ENCODE results near the gene PCSK5.
A peak's percentile ranks its signal among the peaks of the same experiment; 100 is the strongest.

The PCSK5 gene

DNA sequence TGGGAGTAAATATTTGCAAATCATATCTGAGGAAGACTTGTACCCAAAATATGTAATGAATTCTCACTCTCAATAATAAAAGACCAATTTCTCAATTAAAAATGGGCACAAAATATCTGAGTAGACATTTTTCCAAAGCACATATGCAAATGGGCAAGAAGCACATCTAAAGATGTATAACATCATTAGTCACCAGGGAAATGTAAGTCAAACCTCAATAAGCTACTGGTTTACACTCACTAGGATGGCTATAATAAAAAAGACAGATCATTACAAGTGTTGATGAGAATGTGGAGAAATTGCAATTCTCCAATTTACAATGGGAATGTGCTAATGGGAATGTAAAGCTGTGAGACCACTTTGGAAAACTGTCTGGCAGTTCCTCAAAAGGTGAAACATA, 13.9 kb downstream of the PCSK5 start:
- H3K4me1 ChIP-seq (ENCODE audit: control insufficient read depth, insufficient read depth, low read depth, low read length) = no peaks in the 10 kb centered on the region
- H2BK15ac ChIP-seq (ENCODE audit: low read depth, poor library complexity, severe bottlenecking) = no peak overlapping the region
- no peaks in the 10 kb centered on the region for H3K9me3 ChIP-seq (ENCODE audit: control insufficient read depth, low read length)
- H3K14ac ChIP-seq (ENCODE audit: low read length in 2 of 2) = no peak overlapping the region
- no peak overlapping the region for H3K23ac ChIP-seq (ENCODE audit: low read length in 2 of 2)
- H3K27ac ChIP-seq (ENCODE audit: low read length, poor library complexity, severe bottlenecking) = no peak overlapping the region
- H3K79me1 ChIP-seq (replicated peaks; ENCODE audit: low read length, poor library complexity, severe bottlenecking) = no peaks in the 10 kb centered on the region
- no peaks in the 10 kb centered on the region for H3K36me3 ChIP-seq (ENCODE audit: control insufficient read depth in 1 of 2, insufficient read depth in 2 of 2, low read depth in 1 of 2, low read length in 2 of 2)
- H2BK120ac ChIP-seq (ENCODE audit: low read depth, low read length) = no peak overlapping the region
- H3K18ac ChIP-seq (ENCODE audit: low read depth in 1 of 2, low read length in 2 of 2) = no peak overlapping the region
- H4K91ac ChIP-seq (ENCODE audit: low read length) = no peak overlapping the region
- H3K4ac ChIP-seq (ENCODE audit: low read depth in 1 of 2, low read length in 2 of 2) = no peak overlapping the region
- no peak overlapping the region for H2BK5ac ChIP-seq (ENCODE audit: low read depth, low read length, poor library complexity, severe bottlenecking)
- H4K8ac ChIP-seq (ENCODE audit: low read length) = no peak overlapping the region
- no peak overlapping the region for H2AFZ ChIP-seq (ENCODE audit: low read depth, low read length)
- no peak overlapping the region for H2AK5ac ChIP-seq (ENCODE audit: low read length, severe bottlenecking)
- no peak overlapping the region for H2BK12ac ChIP-seq (ENCODE audit: low read length in 2 of 2)
- no peak overlapping the region for H3K4me2 ChIP-seq (ENCODE audit: low read length, poor library complexity, severe bottlenecking)
- no peak for DNase-seq
- peaks cover 0 to 3% of the 10 kb centered on the region in 2 experiments for H3K27me3 ChIP-seq (ENCODE audit: control insufficient read depth in 1 of 2, insufficient read depth in 1 of 2, low read length in 2 of 2)
- no peak overlapping the region for H3K9ac ChIP-seq (ENCODE audit: low read length)
- H3K4me3 ChIP-seq (ENCODE audit: insufficient read depth in 1 of 2, low read depth in 1 of 2, low read length in 2 of 2) = no peak overlapping the region

DNA sequence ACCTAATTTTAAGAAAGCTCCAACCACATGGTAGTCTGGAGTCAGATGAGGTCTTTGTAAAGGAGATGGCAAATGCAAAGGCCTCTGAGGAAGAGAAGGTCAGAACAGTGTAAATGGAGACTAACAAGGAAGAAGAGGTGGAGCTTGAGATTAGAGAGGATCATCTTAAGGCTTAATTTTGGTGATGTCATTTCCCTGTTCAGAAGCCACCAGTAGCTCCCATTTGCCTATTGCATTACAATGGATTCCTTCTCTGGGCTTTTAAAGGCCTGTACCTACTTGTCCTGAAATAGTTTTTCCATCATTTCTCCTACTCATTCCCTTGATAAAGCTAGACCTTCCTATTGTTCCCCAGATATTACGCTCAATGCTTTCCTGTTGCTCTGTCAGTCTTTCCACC, 16.1 kb downstream of the PCSK5 start:
- H3K4me1 ChIP-seq (ENCODE audit: control insufficient read depth, insufficient read depth, low read depth, low read length) = no peaks in the 10 kb centered on the region
- WGBS = 98% methylated on average over 1 of the region's 1 CpG
- H2BK120ac ChIP-seq (ENCODE audit: low read depth, low read length) = no peak overlapping the region
- H2BK12ac ChIP-seq (ENCODE audit: low read length in 2 of 2) = no peak overlapping the region
- no peak overlapping the region for H4K91ac ChIP-seq (ENCODE audit: low read length)
- no peak overlapping the region for H3K4me3 ChIP-seq (ENCODE audit: insufficient read depth in 1 of 2, low read depth in 1 of 2, low read length in 2 of 2)
- no peak overlapping the region for H3K9ac ChIP-seq (ENCODE audit: low read length)
- H3K9me3 ChIP-seq (ENCODE audit: control insufficient read depth, low read length) = no peaks in the 10 kb centered on the region
- no peak overlapping the region for H2AK5ac ChIP-seq (ENCODE audit: low read length, severe bottlenecking)
- no peak overlapping the region for H3K4ac ChIP-seq (ENCODE audit: low read depth in 1 of 2, low read length in 2 of 2)
- H2AFZ ChIP-seq (ENCODE audit: low read depth, low read length) = no peak overlapping the region
- H3K4me2 ChIP-seq (ENCODE audit: low read length, poor library complexity, severe bottlenecking) = no peak overlapping the region
- H2BK5ac ChIP-seq (ENCODE audit: low read depth, low read length, poor library complexity, severe bottlenecking) = no peak overlapping the region
- no peaks in the 10 kb centered on the region for H3K27me3 ChIP-seq (ENCODE audit: control insufficient read depth in 1 of 2, insufficient read depth in 1 of 2, low read length in 2 of 2)
- H3K18ac ChIP-seq (ENCODE audit: low read depth in 1 of 2, low read length in 2 of 2) = no peak overlapping the region
- no peak overlapping the region for H4K8ac ChIP-seq (ENCODE audit: low read length)
- H3K23ac ChIP-seq (ENCODE audit: low read length in 2 of 2) = no peak overlapping the region
- no peak overlapping the region for H2BK15ac ChIP-seq (ENCODE audit: low read depth, poor library complexity, severe bottlenecking)
- no peaks in the 10 kb centered on the region for H3K36me3 ChIP-seq (ENCODE audit: control insufficient read depth in 1 of 2, insufficient read depth in 2 of 2, low read depth in 1 of 2, low read length in 2 of 2)
- H3K14ac ChIP-seq (ENCODE audit: low read length in 2 of 2) = no peak overlapping the region
- no peaks in the 10 kb centered on the region for H3K79me1 ChIP-seq (replicated peaks; ENCODE audit: low read length, poor library complexity, severe bottlenecking)
- DNase-seq = no peak
- no peak overlapping the region for H3K27ac ChIP-seq (ENCODE audit: low read length, poor library complexity, severe bottlenecking)

DNA sequence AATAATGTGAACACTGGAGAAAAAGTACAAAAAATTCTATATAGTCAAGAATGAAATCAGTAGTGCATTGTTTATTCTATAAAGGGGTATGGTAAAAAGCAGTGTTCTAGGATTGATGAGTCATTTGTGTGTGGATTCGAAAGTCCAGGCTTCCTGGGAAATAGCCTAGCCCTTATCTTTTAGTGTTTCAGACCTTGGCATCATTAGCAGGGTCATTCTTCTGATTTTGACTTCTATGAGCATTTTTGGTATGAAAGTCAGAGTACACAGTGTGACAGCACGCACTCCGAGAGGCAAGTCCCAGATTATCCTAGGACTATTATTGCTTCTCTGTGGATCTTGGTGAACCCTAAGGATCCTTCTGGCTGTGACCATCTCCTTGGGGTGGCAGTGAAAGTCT, 16.9 kb downstream of the PCSK5 start:
- no peak overlapping the region for H3K4me3 ChIP-seq (ENCODE audit: insufficient read depth in 1 of 2, low read depth in 1 of 2, low read length in 2 of 2)
- no peak overlapping the region for H3K4me2 ChIP-seq (ENCODE audit: low read length, poor library complexity, severe bottlenecking)
- no peak overlapping the region for H3K14ac ChIP-seq (ENCODE audit: low read length in 2 of 2)
- no peak overlapping the region for H3K23ac ChIP-seq (ENCODE audit: low read length in 2 of 2)
- H2BK15ac ChIP-seq (ENCODE audit: low read depth, poor library complexity, severe bottlenecking) = no peak overlapping the region
- H2BK120ac ChIP-seq (ENCODE audit: low read depth, low read length) = no peak overlapping the region
- H3K27me3 ChIP-seq (ENCODE audit: control insufficient read depth in 1 of 2, insufficient read depth in 1 of 2, low read length in 2 of 2) = no peaks in the 10 kb centered on the region
- H2AK5ac ChIP-seq (ENCODE audit: low read length, severe bottlenecking) = no peak overlapping the region
- H3K79me1 ChIP-seq (replicated peaks; ENCODE audit: low read length, poor library complexity, severe bottlenecking) = no peaks in the 10 kb centered on the region
- H2AFZ ChIP-seq (ENCODE audit: low read depth, low read length) = no peak overlapping the region
- no peaks in the 10 kb centered on the region for H3K4me1 ChIP-seq (ENCODE audit: control insufficient read depth, insufficient read depth, low read depth, low read length)
- no peak overlapping the region for H3K4ac ChIP-seq (ENCODE audit: low read depth in 1 of 2, low read length in 2 of 2)
- H3K18ac ChIP-seq (ENCODE audit: low read depth in 1 of 2, low read length in 2 of 2) = no peak overlapping the region
- no peak overlapping the region for H4K91ac ChIP-seq (ENCODE audit: low read length)
- no peak overlapping the region for H2BK12ac ChIP-seq (ENCODE audit: low read length in 2 of 2)
- no peaks in the 10 kb centered on the region for H3K9me3 ChIP-seq (ENCODE audit: control insufficient read depth, low read length)
- H4K8ac ChIP-seq (ENCODE audit: low read length) = no peak overlapping the region
- H3K27ac ChIP-seq (ENCODE audit: low read length, poor library complexity, severe bottlenecking) = no peak overlapping the region
- DNase-seq = peak; percentile 53
- no peak overlapping the region for H3K9ac ChIP-seq (ENCODE audit: low read length)
- H3K36me3 ChIP-seq (ENCODE audit: control insufficient read depth in 1 of 2, insufficient read depth in 2 of 2, low read depth in 1 of 2, low read length in 2 of 2) = no peaks in the 10 kb centered on the region
- WGBS = 42% methylated on average over 3 of the region's 3 CpGs
- H2BK5ac ChIP-seq (ENCODE audit: low read depth, low read length, poor library complexity, severe bottlenecking) = no peak overlapping the region

DNA sequence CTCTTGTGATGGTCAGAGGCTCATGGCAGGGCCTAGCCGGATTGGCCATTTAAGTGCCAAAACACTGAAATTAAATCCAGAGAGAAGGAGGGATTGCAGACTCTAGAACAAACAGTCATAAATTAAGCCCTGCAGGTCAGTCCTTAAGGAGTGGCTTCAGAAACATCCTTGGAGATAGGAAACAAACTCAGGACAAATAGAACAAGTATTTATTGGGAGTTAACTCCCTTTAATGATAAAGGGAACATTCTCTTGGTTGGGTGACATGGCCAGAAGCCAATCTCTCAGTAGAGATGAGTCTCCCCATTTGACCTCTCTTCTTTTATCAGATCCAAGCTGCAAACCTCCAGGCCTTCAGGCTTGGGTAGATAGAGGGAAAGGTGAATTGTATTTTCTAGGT, 17.4 kb downstream of the PCSK5 start:
- no peak overlapping the region for H3K4me2 ChIP-seq (ENCODE audit: low read length, poor library complexity, severe bottlenecking)
- H4K91ac ChIP-seq (ENCODE audit: low read length) = no peak overlapping the region
- no peak overlapping the region for H3K18ac ChIP-seq (ENCODE audit: low read depth in 1 of 2, low read length in 2 of 2)
- no peak overlapping the region for H2BK15ac ChIP-seq (ENCODE audit: low read depth, poor library complexity, severe bottlenecking)
- no peak overlapping the region for H4K8ac ChIP-seq (ENCODE audit: low read length)
- no peaks in the 10 kb centered on the region for H3K4me1 ChIP-seq (ENCODE audit: control insufficient read depth, insufficient read depth, low read depth, low read length)
- no peak overlapping the region for H2BK12ac ChIP-seq (ENCODE audit: low read length in 2 of 2)
- 75% methylated on average over 1 of the region's 1 CpG for WGBS
- no peak overlapping the region for H3K27ac ChIP-seq (ENCODE audit: low read length, poor library complexity, severe bottlenecking)
- H3K36me3 ChIP-seq (ENCODE audit: control insufficient read depth in 1 of 2, insufficient read depth in 2 of 2, low read depth in 1 of 2, low read length in 2 of 2) = no peaks in the 10 kb centered on the region
- H3K9me3 ChIP-seq (ENCODE audit: control insufficient read depth, low read length) = no peaks in the 10 kb centered on the region
- no peak for DNase-seq
- no peak overlapping the region for H2AK5ac ChIP-seq (ENCODE audit: low read length, severe bottlenecking)
- H3K9ac ChIP-seq (ENCODE audit: low read length) = no peak overlapping the region
- H3K79me1 ChIP-seq (replicated peaks; ENCODE audit: low read length, poor library complexity, severe bottlenecking) = peaks cover 1% of the 10 kb centered on the region
- H3K27me3 ChIP-seq (ENCODE audit: control insufficient read depth in 1 of 2, insufficient read depth in 1 of 2, low read length in 2 of 2) = no peaks in the 10 kb centered on the region
- H3K23ac ChIP-seq (ENCODE audit: low read length in 2 of 2) = no peak overlapping the region
- H3K14ac ChIP-seq (ENCODE audit: low read length in 2 of 2) = no peak overlapping the region
- H2BK120ac ChIP-seq (ENCODE audit: low read depth, low read length) = no peak overlapping the region
- H3K4ac ChIP-seq (ENCODE audit: low read depth in 1 of 2, low read length in 2 of 2) = no peak overlapping the region
- H2BK5ac ChIP-seq (ENCODE audit: low read depth, low read length, poor library complexity, severe bottlenecking) = no peak overlapping the region
- no peak overlapping the region for H2AFZ ChIP-seq (ENCODE audit: low read depth, low read length)
- H3K4me3 ChIP-seq (ENCODE audit: insufficient read depth in 1 of 2, low read depth in 1 of 2, low read length in 2 of 2) = no peak overlapping the region
